Large intestine (tissue), 3 donors: ENCODE results near the gene SOCS3. TPM values are rescaled to one million over a fixed set of nuclear protein-coding genes. Genes with fewer than 3 reads are reported as not detected.

Experiments
- DNase-seq, 2 donors: peaks; one replicate each; pipeline versions ENCODE4 v3.0.0 to v3.0.0-alpha.2; 2013
- H3K27ac ChIP-seq: one replicate; pipeline ENCODE4 v1.5.1; 2013; ENCODE audit warnings: low read length
- H3K27me3 ChIP-seq: 2 replicates; pipeline ENCODE4 v1.6.1; 2013; ENCODE audit warnings: low read length; ENCODE audit not compliant: control insufficient read depth, insufficient read depth
- H3K36me3 ChIP-seq: 2 replicates; pipeline ENCODE4 v1.6.1; 2013; ENCODE audit warnings: low read length; ENCODE audit not compliant: control insufficient read depth, insufficient read depth
- H3K4me1 ChIP-seq: one replicate; pipeline ENCODE4 v1.6.1; 2013; ENCODE audit warnings: low read length; ENCODE audit not compliant: control insufficient read depth, insufficient read depth
- H3K4me3 ChIP-seq: one replicate; pipeline ENCODE4 v1.5.1; 2013; ENCODE audit warnings: low read length
- H3K9me3 ChIP-seq: one replicate; pipeline ENCODE4 v1.6.1; 2013; ENCODE audit warnings: mild to moderate bottlenecking, low read depth, low read length, moderate library complexity; ENCODE audit not compliant: control insufficient read depth
- WGBS: methylation state at CpG from one replicate; pipeline ENCODE4 v1.1.5; 2013; ENCODE audit warnings: low lambda C conversion rate; ENCODE audit not compliant: insufficient coverage; 5-methylcytosine and 5-hydroxymethylcytosine counted together
- polyA plus RNA-seq: library from polyadenylated mRNA; unstranded; fragments of 120-200 nt; gene quantifications from one replicate; pipeline ENCODE4 v1.2.1, GENCODE V29; 2013

Gene SOCS3
- polyA plus RNA-seq, 1 donor, result 49.6 TPM

- no peaks in the 10 kb centered on the region for H3K4me1 ChIP-seq
- no peaks in the 10 kb centered on the region for H3K9me3 ChIP-seq
- no peaks in the 10 kb centered on the region for H3K27me3 ChIP-seq
- no peak overlapping the region for H3K4me3 ChIP-seq
- no CpG with 5 or more reads among the region's 17 CpGs for WGBS
- DNase-seq, result no peak
- peaks cover 80% of the 10 kb centered on the region for H3K36me3 ChIP-seq
- no peak overlapping the region for H3K27ac ChIP-seq
Measured at GRCh38 chr17:78400581-78401240, 40.8 kb upstream of the SOCS3 start.

- Histone ChIP-seq H3K27me3 (no peaks in the 10 kb centered on the region), H3K9me3 (no peaks in the 10 kb centered on the region), H3K27ac (no peak overlapping the region), H3K36me3 (peaks cover 79% of the 10 kb centered on the region), H3K4me1 (no peaks in the 10 kb centered on the region), H3K4me3 (no peak overlapping the region)
- no peak for DNase-seq
- 100% methylated on average over 1 of the region's 6 CpGs for WGBS
Measured at GRCh38 chr17:78399693-78400144, 39.8 kb upstream of the SOCS3 start.

- Histone ChIP-seq H3K27me3 (no peaks in the 10 kb centered on the region), H3K4me3 (no peak overlapping the region), H3K9me3 (no peaks in the 10 kb centered on the region), H3K4me1 (no peaks in the 10 kb centered on the region), H3K27ac (no peak overlapping the region), H3K36me3 (peaks cover 82% of the 10 kb centered on the region)
- no peak for DNase-seq
- WGBS, result no CpG with 5 or more reads among the region's 28 CpGs
Measured at GRCh38 chr17:78399028-78399692, 39.3 kb upstream of the SOCS3 start.

- no peak overlapping the region for H3K27ac ChIP-seq
- H3K4me1 ChIP-seq, result no peaks in the 10 kb centered on the region
- H3K27me3 ChIP-seq, result no peaks in the 10 kb centered on the region
- 100% methylated on average over 1 of the region's 3 CpGs for WGBS
- H3K4me3 ChIP-seq, result no peak overlapping the region
- peaks cover 80% of the 10 kb centered on the region for H3K36me3 ChIP-seq
- H3K9me3 ChIP-seq, result no peaks in the 10 kb centered on the region
- DNase-seq, result no peak
Measured at GRCh38 chr17:78398390-78398789, 38.5 kb upstream of the SOCS3 start.

- WGBS, result 80% methylated on average over 1 of the region's 13 CpGs
- Histone ChIP-seq H3K27ac (no peak overlapping the region), H3K4me3 (no peak overlapping the region)
Measured at GRCh38 chr17:78397681-78398101, 37.8 kb upstream of the SOCS3 start.

DNA sequence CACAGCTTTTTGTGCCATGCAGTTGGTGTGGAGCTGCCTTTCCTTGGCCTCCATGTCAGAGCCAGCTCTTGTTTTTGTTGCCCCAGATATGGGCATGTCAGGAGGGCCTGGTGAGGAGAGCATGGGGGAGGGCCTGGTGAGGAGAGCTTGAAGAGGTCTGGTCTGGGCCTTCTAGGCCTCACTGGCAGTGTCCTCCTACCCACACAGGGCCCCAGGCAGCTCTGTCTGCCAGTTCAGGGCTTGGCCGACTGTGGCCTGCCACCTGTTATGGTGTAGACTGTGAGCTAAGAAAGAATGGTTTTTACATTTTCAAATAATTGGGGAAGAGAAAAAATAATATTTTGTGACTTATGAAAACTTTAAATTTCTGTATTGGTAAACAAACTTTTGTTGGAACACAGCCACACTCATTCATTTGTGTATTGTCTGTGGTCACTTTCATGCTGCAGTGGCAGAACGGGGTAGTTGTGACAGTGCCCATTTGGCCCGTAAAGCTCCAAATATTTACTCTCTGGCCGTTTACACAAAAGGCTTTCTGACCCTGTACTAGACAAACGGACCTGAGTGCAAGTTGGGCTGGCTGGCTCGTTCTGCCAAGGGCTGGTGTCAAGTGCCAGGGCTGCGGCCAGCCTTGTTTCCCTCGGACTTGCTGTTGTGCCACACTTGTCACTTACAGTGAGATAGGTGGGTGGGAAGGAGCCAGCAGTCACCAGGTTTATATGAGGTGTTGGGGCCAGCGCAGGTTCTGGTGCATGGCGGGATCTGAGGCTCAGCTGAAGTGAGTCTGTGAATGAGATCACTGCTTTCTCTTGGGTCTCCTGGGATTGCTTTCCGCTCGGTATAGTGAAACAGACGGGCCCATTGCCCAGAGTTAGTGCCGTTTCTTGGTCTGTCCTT lies 36.8 kb upstream of the SOCS3 start:
- Histone ChIP-seq H3K4me1 (no peaks in the 10 kb centered on the region), H3K9me3 (no peaks in the 10 kb centered on the region), H3K4me3 (no peak overlapping the region), H3K36me3 (peaks cover 77% of the 10 kb centered on the region), H3K27ac (no peak overlapping the region), H3K27me3 (no peaks in the 10 kb centered on the region)
- WGBS, result no CpG with 5 or more reads among the region's 14 CpGs
- no peak for DNase-seq

More at GRCh38 chr17:78397681-78398101, 37.8 kb upstream of the SOCS3 start:
- H3K4me1 ChIP-seq, result no peaks in the 10 kb centered on the region
- DNase-seq, result no peak
- peaks cover 77% of the 10 kb centered on the region for H3K36me3 ChIP-seq
- H3K9me3 ChIP-seq, result no peaks in the 10 kb centered on the region
- no peaks in the 10 kb centered on the region for H3K27me3 ChIP-seq

- H3K4me1 ChIP-seq, result no peaks in the 10 kb centered on the region
- H3K9me3 ChIP-seq, result no peaks in the 10 kb centered on the region
- no peak overlapping the region for H3K27ac ChIP-seq
- no peak overlapping the region for H3K4me3 ChIP-seq
- DNase-seq, result no peak
- H3K36me3 ChIP-seq, result peaks cover 61% of the 10 kb centered on the region
- 67% methylated on average over 1 of the region's 2 CpGs for WGBS
- no peaks in the 10 kb centered on the region for H3K27me3 ChIP-seq
Measured at GRCh38 chr17:78395155-78395554, 35.3 kb upstream of the SOCS3 start.

DNA sequence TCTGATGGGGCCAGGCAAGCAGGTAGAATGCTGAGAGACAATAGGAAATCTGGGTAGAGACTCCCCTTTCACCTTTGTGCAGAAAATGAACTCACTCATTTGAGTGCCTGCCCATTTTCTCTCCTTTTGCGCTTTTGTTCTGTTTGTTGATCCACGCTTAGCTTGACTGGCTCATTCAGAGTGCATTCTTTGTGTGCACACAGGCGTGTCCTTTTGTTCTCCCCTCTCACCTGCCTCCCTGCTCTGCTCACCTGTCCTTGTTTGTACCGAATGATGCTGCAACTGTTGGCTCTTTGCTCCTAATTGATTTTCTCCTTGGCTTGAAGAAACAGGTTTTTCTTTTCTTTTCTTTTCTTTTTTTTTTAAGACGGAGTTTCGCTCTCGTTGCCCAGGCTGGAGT lies 34.3 kb upstream of the SOCS3 start:
- 100% methylated on average over 5 of the region's 7 CpGs for WGBS
- no peaks in the 10 kb centered on the region for H3K27me3 ChIP-seq
- H3K4me3 ChIP-seq, result no peak overlapping the region
- H3K9me3 ChIP-seq, result no peaks in the 10 kb centered on the region
- no peak for DNase-seq
- H3K4me1 ChIP-seq, result no peaks in the 10 kb centered on the region
- no peak overlapping the region for H3K27ac ChIP-seq
- H3K36me3 ChIP-seq, result peaks cover 53% of the 10 kb centered on the region

- Histone ChIP-seq H3K9me3 (no peaks in the 10 kb centered on the region), H3K27ac (no peak overlapping the region), H3K27me3 (no peaks in the 10 kb centered on the region), H3K36me3 (peaks cover 48% of the 10 kb centered on the region), H3K4me3 (no peak overlapping the region), H3K4me1 (no peaks in the 10 kb centered on the region)
- DNase-seq, result no peak
- WGBS, result no CpG with 5 or more reads among the region's 4 CpGs
Measured at GRCh38 chr17:78393575-78393974, 33.7 kb upstream of the SOCS3 start.

DNA sequence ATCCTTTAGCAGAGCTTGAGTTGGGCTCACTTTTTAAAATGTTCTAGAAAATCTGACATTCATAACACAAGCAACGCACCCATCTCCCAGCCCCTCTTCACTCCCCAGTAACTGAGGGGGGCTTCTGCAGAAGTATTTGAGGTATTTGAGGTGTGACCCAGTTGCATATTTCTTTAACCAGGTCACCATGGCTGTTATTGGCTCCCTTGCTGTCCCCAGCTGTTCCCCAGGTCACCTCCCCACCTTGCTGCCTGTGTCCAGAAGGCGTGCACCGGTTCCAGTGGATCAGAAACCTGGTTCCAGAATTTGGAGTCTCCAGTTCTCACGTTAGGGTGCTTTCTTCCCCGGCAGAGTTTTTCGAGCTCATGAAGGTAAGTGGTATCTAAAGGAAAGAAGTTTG lies 32.4 kb upstream of the SOCS3 start:
- no peak overlapping the region for H3K4me3 ChIP-seq
- H3K36me3 ChIP-seq, result peaks cover 37% of the 10 kb centered on the region
- no CpG with 5 or more reads among the region's 6 CpGs for WGBS
- no peaks in the 10 kb centered on the region for H3K27me3 ChIP-seq
- H3K27ac ChIP-seq, result no peak overlapping the region
- H3K4me1 ChIP-seq, result no peaks in the 10 kb centered on the region
- no peaks in the 10 kb centered on the region for H3K9me3 ChIP-seq
- DNase-seq, result no peak
